Endothelial cell (in vitro differentiated cells): ENCODE measurements around the gene CA9. TPM values are rescaled to one million over a fixed set of nuclear protein-coding genes. Genes with fewer than 3 reads are reported as not detected.
"Not testable (repeated sequence)": the region's sequence is repeated elsewhere in the genome, so short reads cannot be mapped to it uniquely, and the experiment has no call there.

Source experiments
- DNase-seq: peaks from one replicate; pipeline ENCODE4 v3.0.0; 2021; ENCODE audit warnings: low spot score
- H3K27ac Mint-ChIP-seq: one replicate; pipeline ENCODE4 v1.8.0; 2021; ENCODE audit warnings: mixed read lengths, inconsistent platforms; ENCODE audit not compliant: unreplicated experiment
- H3K27me3 Mint-ChIP-seq: one replicate; pipeline ENCODE4 v1.8.0; 2021; ENCODE audit warnings: mild to moderate bottlenecking, moderate library complexity, mixed read lengths, inconsistent platforms; ENCODE audit not compliant: unreplicated experiment
- H3K36me3 Mint-ChIP-seq: one replicate; pipeline ENCODE4 v1.8.0; 2021; ENCODE audit warnings: mild to moderate bottlenecking, low read depth, mixed read lengths, inconsistent platforms; ENCODE audit not compliant: unreplicated experiment
- H3K4me1 Mint-ChIP-seq: one replicate; pipeline ENCODE4 v1.8.0; 2021; ENCODE audit warnings: mild to moderate bottlenecking, mixed read lengths, inconsistent platforms; ENCODE audit not compliant: unreplicated experiment
- H3K4me3 Mint-ChIP-seq: one replicate; pipeline ENCODE4 v1.8.0; 2021; ENCODE audit warnings: mild to moderate bottlenecking, mixed read lengths, inconsistent platforms; ENCODE audit not compliant: unreplicated experiment
- H3K9me3 Mint-ChIP-seq: one replicate; pipeline ENCODE4 v1.8.0; 2021; ENCODE audit warnings: mixed read lengths, inconsistent platforms; ENCODE audit not compliant: unreplicated experiment
- total RNA-seq: library from RNA; stranded (reverse); fragmentation: NEBNext Ultra II Directional; extraction: Animal tissue kit (Norgen Biotek cat#: 25700); gene quantifications from one replicate; pipeline ENCODE4 v1.2.1, GENCODE V29; 2021; ENCODE audit not compliant: unreplicated experiment
- TF ChIP-seq, protein P1 (sequence below): fragments of 200-600 bp; sonication (generic); IDR thresholded peaks from one replicate; pipeline ENCODE4 v1.5.0; 2021; ENCODE audit warnings: antibody characterized with exemption; ENCODE audit not compliant: unreplicated experiment

CA9 gene
- total RNA-seq, 1 donor from 2014 or later = 1.5 TPM

GRCh38 chr9:35635730-35636129 is 38.0 kb upstream of the CA9 start:
- TF ChIP-seq, protein P1, sequence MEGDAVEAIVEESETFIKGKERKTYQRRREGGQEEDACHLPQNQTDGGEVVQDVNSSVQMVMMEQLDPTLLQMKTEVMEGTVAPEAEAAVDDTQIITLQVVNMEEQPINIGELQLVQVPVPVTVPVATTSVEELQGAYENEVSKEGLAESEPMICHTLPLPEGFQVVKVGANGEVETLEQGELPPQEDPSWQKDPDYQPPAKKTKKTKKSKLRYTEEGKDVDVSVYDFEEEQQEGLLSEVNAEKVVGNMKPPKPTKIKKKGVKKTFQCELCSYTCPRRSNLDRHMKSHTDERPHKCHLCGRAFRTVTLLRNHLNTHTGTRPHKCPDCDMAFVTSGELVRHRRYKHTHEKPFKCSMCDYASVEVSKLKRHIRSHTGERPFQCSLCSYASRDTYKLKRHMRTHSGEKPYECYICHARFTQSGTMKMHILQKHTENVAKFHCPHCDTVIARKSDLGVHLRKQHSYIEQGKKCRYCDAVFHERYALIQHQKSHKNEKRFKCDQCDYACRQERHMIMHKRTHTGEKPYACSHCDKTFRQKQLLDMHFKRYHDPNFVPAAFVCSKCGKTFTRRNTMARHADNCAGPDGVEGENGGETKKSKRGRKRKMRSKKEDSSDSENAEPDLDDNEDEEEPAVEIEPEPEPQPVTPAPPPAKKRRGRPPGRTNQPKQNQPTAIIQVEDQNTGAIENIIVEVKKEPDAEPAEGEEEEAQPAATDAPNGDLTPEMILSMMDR = no peak
- H3K27ac Mint-ChIP-seq = no peak overlapping the region
- peaks cover 3% of the 10 kb centered on the region for H3K4me1 Mint-ChIP-seq
- H3K9me3 Mint-ChIP-seq = no peaks in the 10 kb centered on the region
- H3K36me3 Mint-ChIP-seq = peaks cover 9% of the 10 kb centered on the region
- no peak overlapping the region for H3K4me3 Mint-ChIP-seq
- DNase-seq = no peak
- peaks cover 1% of the 10 kb centered on the region for H3K27me3 Mint-ChIP-seq

DNA sequence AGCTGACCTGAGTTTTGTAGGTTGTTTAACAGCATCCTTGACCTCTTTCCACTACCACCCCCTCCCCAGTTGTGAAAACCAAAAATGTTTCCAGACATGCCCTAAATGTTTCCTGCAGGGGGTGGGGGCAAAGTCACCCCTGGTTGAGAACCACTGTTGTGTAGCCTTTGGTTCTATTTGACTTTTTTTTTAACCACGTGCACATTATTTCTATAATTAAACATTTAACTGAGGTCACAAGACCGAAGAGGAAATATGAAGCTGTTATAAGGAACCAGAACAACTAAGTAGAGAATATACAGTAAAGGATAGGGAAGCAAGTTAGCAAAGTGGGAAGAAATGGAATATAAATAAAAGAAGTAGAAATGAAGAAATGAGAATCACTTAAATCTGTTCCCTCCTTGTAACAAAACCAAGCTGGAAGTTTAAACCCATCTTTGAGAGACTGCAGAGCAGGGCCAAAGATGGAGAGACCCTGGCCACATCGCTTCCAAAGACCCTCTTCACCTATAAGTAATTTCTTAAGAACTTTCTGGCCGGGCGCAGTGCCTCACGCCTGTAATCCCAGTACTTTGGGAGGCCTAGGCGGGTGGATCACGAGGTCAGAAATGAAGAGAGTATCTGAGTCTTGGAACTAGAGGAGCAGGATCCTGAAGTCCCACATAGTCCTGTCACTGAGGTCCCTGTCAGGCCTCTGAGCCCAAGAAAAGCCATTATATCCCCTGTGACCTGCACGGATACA is 37.4 kb upstream of the CA9 start:
- Mint-ChIP-seq H3K27me3 (peaks cover 1% of the 10 kb centered on the region), H3K36me3 (peaks cover 9% of the 10 kb centered on the region), H3K4me1 (peaks cover 3% of the 10 kb centered on the region), H3K9me3 (no peaks in the 10 kb centered on the region), H3K27ac (no peak overlapping the region), H3K4me3 (no peak overlapping the region)
- no peak for DNase-seq
- TF ChIP-seq, protein P1 = no peak

DNA sequence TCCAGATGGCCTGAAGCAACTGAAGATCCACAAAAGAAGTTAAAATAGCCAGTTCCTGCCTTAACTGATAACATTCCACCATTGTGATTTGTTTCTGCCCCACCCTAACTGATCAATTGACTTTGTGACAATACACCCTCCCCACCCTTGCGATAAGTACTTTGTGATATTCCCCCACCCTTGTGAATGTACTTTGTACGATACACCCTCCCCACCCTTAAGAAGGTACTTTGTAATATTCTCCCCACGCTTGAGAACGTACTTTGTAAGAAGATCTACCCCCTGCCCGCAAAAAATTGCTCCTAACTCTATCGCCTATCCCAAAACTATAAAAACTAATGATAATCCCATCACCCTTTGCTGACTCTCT is 36.9 kb upstream of the CA9 start:
- H3K4me3 Mint-ChIP-seq, H3K36me3 Mint-ChIP-seq, H3K27ac Mint-ChIP-seq, DNase-seq, H3K9me3 Mint-ChIP-seq, H3K27me3 Mint-ChIP-seq, H3K4me1 Mint-ChIP-seq: not testable (repeated sequence)

DNA sequence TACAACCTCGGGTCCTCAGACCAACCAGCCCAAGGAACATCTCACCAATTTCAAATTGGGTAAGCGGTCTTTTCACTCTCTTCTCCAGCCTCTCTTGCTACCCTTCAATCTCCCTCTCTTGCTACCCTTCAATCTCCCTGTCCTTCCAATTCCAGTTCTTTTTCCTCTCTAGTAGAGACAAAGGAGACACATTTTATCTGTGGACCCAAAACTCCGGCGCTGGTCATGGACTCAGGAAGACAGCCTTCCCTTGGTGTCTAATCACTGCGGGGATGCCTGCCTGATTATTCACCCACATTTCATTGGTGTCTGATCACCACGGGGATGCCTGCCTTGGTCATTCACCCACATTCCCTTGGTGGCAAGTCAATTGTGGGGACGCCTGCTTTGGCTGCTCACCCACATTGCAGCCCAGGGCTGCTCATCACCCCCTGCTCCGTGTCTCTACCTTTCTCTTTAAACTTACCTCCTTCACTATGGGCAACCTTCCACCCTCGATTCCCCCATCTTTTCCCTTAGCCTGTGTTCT is 36.2 kb upstream of the CA9 start:
- H3K36me3 Mint-ChIP-seq, H3K27ac Mint-ChIP-seq, DNase-seq, H3K4me1 Mint-ChIP-seq, H3K27me3 Mint-ChIP-seq, H3K9me3 Mint-ChIP-seq: not testable (repeated sequence)
- H3K4me3 Mint-ChIP-seq = peak overlapping the region; percentile 1

- not testable (repeated sequence) for H3K4me3 Mint-ChIP-seq, DNase-seq, H3K27me3 Mint-ChIP-seq, H3K27ac Mint-ChIP-seq, H3K9me3 Mint-ChIP-seq, H3K4me1 Mint-ChIP-seq, H3K36me3 Mint-ChIP-seq
Measured at GRCh38 chr9:35638751-35639150, 35.0 kb upstream of the CA9 start.

GRCh38 chr9:35639225-35639624 is 34.5 kb upstream of the CA9 start:
- H3K36me3 Mint-ChIP-seq, DNase-seq, H3K9me3 Mint-ChIP-seq, H3K4me1 Mint-ChIP-seq, H3K27me3 Mint-ChIP-seq, H3K27ac Mint-ChIP-seq, H3K4me3 Mint-ChIP-seq: not testable (repeated sequence)

DNA sequence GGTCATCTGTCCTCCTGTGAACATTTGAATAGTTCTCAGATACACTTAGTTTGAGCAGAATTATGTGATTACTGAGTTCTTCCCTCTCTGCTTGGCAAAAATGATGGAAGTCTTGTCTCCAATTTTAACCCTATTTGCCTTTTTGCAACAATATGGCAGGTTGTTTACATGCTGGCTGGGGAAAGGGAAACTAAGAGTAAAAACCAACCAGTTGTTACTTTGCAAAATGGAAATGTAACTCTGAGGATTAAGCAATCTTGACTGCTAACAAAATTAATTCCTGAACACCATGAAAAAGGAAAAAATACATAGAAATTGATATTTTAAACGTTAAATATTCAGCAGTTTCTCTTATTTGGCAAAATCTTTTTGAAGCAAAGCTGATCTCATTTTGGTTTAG is 34.1 kb upstream of the CA9 start:
- TF ChIP-seq, protein P1 = no peak
- H3K4me3 Mint-ChIP-seq = no peak overlapping the region
- peaks cover 4% of the 10 kb centered on the region for H3K4me1 Mint-ChIP-seq
- H3K27me3 Mint-ChIP-seq = peaks cover 1% of the 10 kb centered on the region
- no peak overlapping the region for H3K27ac Mint-ChIP-seq
- H3K9me3 Mint-ChIP-seq = no peaks in the 10 kb centered on the region
- peaks cover 9% of the 10 kb centered on the region for H3K36me3 Mint-ChIP-seq
- no peak for DNase-seq

DNA sequence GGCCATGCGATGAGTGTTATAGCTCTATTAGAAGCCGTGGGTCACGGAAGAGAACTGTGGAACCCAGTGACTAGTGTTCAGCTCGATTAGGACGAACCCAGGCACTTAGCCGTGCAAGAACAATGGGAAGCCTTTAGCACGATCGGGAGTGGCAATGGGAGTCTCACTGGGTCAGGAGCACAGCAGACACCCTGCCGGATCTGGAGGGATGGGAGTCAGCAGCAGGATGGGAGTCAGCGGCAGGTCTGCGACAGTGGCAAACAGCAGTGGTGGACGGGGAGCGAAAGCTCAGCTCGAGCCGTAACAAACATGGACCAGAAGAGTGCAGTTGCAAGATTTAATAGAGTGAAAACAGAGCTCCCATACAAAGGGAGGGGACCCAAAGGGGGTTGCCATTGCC is 33.3 kb upstream of the CA9 start:
- DNase-seq, H3K9me3 Mint-ChIP-seq, H3K4me1 Mint-ChIP-seq, H3K27ac Mint-ChIP-seq, H3K36me3 Mint-ChIP-seq, H3K27me3 Mint-ChIP-seq: not testable (repeated sequence)
- peak overlapping the region; percentile 78 for H3K4me3 Mint-ChIP-seq

- not testable (repeated sequence) for DNase-seq, H3K4me1 Mint-ChIP-seq, H3K9me3 Mint-ChIP-seq, H3K27me3 Mint-ChIP-seq, H3K27ac Mint-ChIP-seq, H3K4me3 Mint-ChIP-seq
- peaks cover 13% of the 10 kb centered on the region for H3K36me3 Mint-ChIP-seq
Measured at GRCh38 chr9:35641478-35641877, 32.2 kb upstream of the CA9 start.
